Smooth muscle cell of trachea (primary cell): ENCODE data around the gene CDKN3. TPM values are rescaled to one million over a fixed set of nuclear protein-coding genes. Genes with fewer than 3 reads are reported as not detected.

ENCODE experiments used
- total RNA-seq: library from RNA; depleted of rRNA; stranded (reverse); fragments of >200 nt; gene quantifications from 2 replicates; pipeline ENCODE4 v1.2.1, GENCODE V29; 2014

Gene CDKN3
- 5.5 and 115 TPM in 2 replicates for total RNA-seq

GRCh38 chr14:54396493-54397335 is at the start of gene CDKN3:
TSS of gene CDKN3 (plus strand) at chr14:54397007. CDS start at chr14:54397069, 62 bp downstream.

GRCh38 chr14:54440873-54441868 is 44.4 kb downstream of the CDKN3 start, which contains the start of gene CNIH1:
TSS of gene CNIH1 (minus strand) at chr14:54441374. CDS start at chr14:54441327, 47 bp downstream.

Other genes with a start within 250 kb of the CDKN3 start
- gene CNIH1, start 44.4 kb downstream of the CDKN3 start, total RNA-seq = 135 and 148 TPM in 2 replicates
- 95.9 and 153 TPM in 2 replicates for gene GMFB, start 92.0 kb downstream of the CDKN3 start, total RNA-seq
- 12.9 and 17.7 TPM in 2 replicates for gene CGRRF1, start 112.9 kb downstream of the CDKN3 start, total RNA-seq
- gene SAMD4A, start 170.1 kb downstream of the CDKN3 start, total RNA-seq = 31.7 and 45.2 TPM in 2 replicates